ENCODE measurements around the gene WIF1. TPM values are rescaled to one million over a fixed set of nuclear protein-coding genes. Genes with fewer than 3 reads are reported as not detected.

WIF1 gene
- total and polyA plus RNA-seq, 2 of the 4 experiments (the other 2 are of a cell fraction), result not detected

DNA sequence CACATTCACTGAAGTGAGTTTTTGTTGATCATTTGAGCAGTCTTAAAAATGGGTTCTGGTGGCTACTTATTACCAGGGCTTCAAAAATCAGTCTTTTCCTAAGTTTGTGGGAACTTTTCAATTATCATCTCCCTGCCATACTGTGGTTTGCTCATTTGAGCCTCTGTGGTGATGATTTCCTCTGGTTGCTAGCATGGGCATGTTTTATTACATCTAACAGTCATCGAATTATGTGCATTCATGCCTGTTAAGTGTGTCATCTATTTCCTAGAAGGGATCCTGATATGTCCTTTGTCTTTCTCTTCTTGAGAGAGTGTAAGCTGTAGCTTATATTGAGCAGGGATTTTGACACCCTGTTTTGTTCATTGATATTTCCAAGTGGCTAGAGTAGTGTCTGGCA, 116.8 kb downstream of the WIF1 start:
- H3K27ac ChIP-seq (ENCODE audit: insufficient read depth, low read length), result no peak overlapping the region
- WGBS, 2 experiments (ENCODE audit: extremely low coverage in 2 of 2, insufficient read length in 1 of 2), result no CpG with 5 or more reads among the region's 1 CpG
- H2BK5ac ChIP-seq (ENCODE audit: low read depth, low read length, poor library complexity, severe bottlenecking), result no peak overlapping the region
- H3K23ac ChIP-seq (ENCODE audit: low read depth, low read length), result no peak overlapping the region
- BruUV-seq (replicated peaks), result no TSS peak
- no peak overlapping the region for H4K91ac ChIP-seq (ENCODE audit: insufficient read depth, low read depth, low read length)
- TF ChIP-seq MAZ (IDR thresholded peaks at IDR 0.05; ENCODE audit: borderline replicate concordance, low read depth, low read length), result no peak
- TF ChIP-seq, protein P1, sequence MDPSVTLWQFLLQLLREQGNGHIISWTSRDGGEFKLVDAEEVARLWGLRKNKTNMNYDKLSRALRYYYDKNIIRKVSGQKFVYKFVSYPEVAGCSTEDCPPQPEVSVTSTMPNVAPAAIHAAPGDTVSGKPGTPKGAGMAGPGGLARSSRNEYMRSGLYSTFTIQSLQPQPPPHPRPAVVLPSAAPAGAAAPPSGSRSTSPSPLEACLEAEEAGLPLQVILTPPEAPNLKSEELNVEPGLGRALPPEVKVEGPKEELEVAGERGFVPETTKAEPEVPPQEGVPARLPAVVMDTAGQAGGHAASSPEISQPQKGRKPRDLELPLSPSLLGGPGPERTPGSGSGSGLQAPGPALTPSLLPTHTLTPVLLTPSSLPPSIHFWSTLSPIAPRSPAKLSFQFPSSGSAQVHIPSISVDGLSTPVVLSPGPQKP (IDR thresholded peaks at IDR 0.05; ENCODE audit: borderline replicate concordance, low read depth, low read length), result no peak
- TF ChIP-seq SMC3 (IDR thresholded peaks at IDR 0.05; ENCODE audit: low read depth, low read length), result no peak
- no peak for TF ChIP-seq BHLHE40 (IDR thresholded peaks at IDR 0.05; ENCODE audit: low read depth, low read length)
- TF ChIP-seq RCOR1 (IDR thresholded peaks at IDR 0.05; ENCODE audit: insufficient replicate concordance, low read length), result no peak
- TF ChIP-seq MAFK (IDR thresholded peaks at IDR 0.05; ENCODE audit: low read depth, low read length), result no peak
- TF ChIP-seq CHD1 (IDR thresholded peaks at IDR 0.05; ENCODE audit: low read depth, low read length), result no peak
- no peak for TF ChIP-seq USF2 (IDR thresholded peaks at IDR 0.05; ENCODE audit: low read depth, low read length)
- no peak for TF ChIP-seq POLR2A (IDR thresholded peaks at IDR 0.05; ENCODE audit: low read depth, low read length)
- no peak for TF ChIP-seq RAD21 (IDR thresholded peaks at IDR 0.05; ENCODE audit: low read length)
- TF ChIP-seq CEBPB (IDR thresholded peaks at IDR 0.05; ENCODE audit: low read depth, low read length), result no peak
- TF ChIP-seq RFX5 (IDR thresholded peaks at IDR 0.05; ENCODE audit: low read depth, low read length), result no peak
- TF ChIP-seq MXI1 (IDR thresholded peaks at IDR 0.05; ENCODE audit: borderline replicate concordance, low read depth, low read length), result no peak
- TF ChIP-seq NFE2L2 (IDR thresholded peaks at IDR 0.05; ENCODE audit: low read depth, low read length), result no peak
- TF ChIP-seq CTCF (conservative IDR thresholded peaks at IDR 0.05; ENCODE audit: low read depth, low read length), result no peak
- TF ChIP-seq FOS (IDR thresholded peaks at IDR 0.05; ENCODE audit: low read depth, low read length), result no peak
- H2BK120ac ChIP-seq (ENCODE audit: low read depth, low read length), result no peak overlapping the region
- no peaks in the 10 kb centered on the region for H3K9me1 ChIP-seq (ENCODE audit: insufficient read depth, low read length)
- DNase-seq (no peak), ATAC-seq (ENCODE audit: low read depth) (no peak)
- no peak overlapping the region for H3K4me2 ChIP-seq (ENCODE audit: low read depth, low read length)
- H3K9me3 ChIP-seq (ENCODE audit: control insufficient read depth, insufficient read depth, low read length), result no peaks in the 10 kb centered on the region
- H3K56ac ChIP-seq (ENCODE audit: extremely low read depth, insufficient read depth, low read length), result no peak overlapping the region
- H2BK15ac ChIP-seq (ENCODE audit: low read depth, low read length), result no peak overlapping the region
- no peak overlapping the region for H2AK9ac ChIP-seq (replicated peaks; ENCODE audit: low read depth, low read length, poor library complexity)
- no peak overlapping the region for H3K4ac ChIP-seq (ENCODE audit: low read depth, low read length)
- H3K14ac ChIP-seq (replicated peaks; ENCODE audit: low read depth, low read length), result no peak overlapping the region
- CTCF ChIA-PET, result no interaction called here
- H4K8ac ChIP-seq (ENCODE audit: low read depth in 2 of 2, low read length in 2 of 2), result no peak overlapping the region
- no peak overlapping the region for H2AFZ ChIP-seq (replicated peaks; ENCODE audit: low read length, poor library complexity)
- no peaks in the 10 kb centered on the region for H3K79me1 ChIP-seq (ENCODE audit: low read depth in 1 of 2, low read length in 2 of 2)
- H3K4me3 ChIP-seq (ENCODE audit: insufficient read depth, low read depth, low read length), result no peak overlapping the region
- in situ Hi-C loops (cut with MboI; ENCODE audit: low sequenced_read_pairs) (no loop called here), dilution Hi-C loops (cut with HindIII; ENCODE audit: low sequenced_read_pairs, unreplicated experiment) (no loop called here), intact Hi-C loops (cut with micrococcal nuclease) (no loop called here)
- peaks cover 4% of the 10 kb centered on the region; the same call in 1 of the 2 replicates for H3K27me3 ChIP-seq (ENCODE audit: control insufficient read depth, insufficient read depth, low read length)
- H3K9ac ChIP-seq (ENCODE audit: low read depth, low read length), result no peak overlapping the region
- no peak overlapping the region for H2BK20ac ChIP-seq (ENCODE audit: low read depth, low read length)
- no peak overlapping the region for H2AK5ac ChIP-seq (ENCODE audit: low read depth, low read length)
- H4K5ac ChIP-seq (ENCODE audit: low read depth, low read length), result no peak overlapping the region
- no peaks in the 10 kb centered on the region for H4K20me1 ChIP-seq (ENCODE audit: insufficient read depth, low read length)
- H3K18ac ChIP-seq (ENCODE audit: low read depth, low read length), result no peak overlapping the region
- H3K36me3 ChIP-seq (ENCODE audit: control insufficient read depth, insufficient read depth, low read length), result no peaks in the 10 kb centered on the region
- no peaks in the 10 kb centered on the region for H3K4me1 ChIP-seq (ENCODE audit: control insufficient read depth, insufficient read depth, low read length)
- POLR2A ChIA-PET (ENCODE audit: unreplicated experiment), result no interaction called here

Data from IMR-90 (cell line).